HG02885 (cell line): ENCODE data around the gene EPB41L1.

Experiments used
- ATAC-seq: cut with Tn5 transposase; IDR thresholded peaks from one replicate; pipeline ENCODE4 v1.9.1; 2021; ENCODE audit warnings: mild to moderate bottlenecking; ENCODE audit not compliant: unreplicated experiment, poor library complexity

The EPB41L1 gene

GRCh38 chr20:36216314-36217025, 61.9 kb downstream of the EPB41L1 start:
- no peak for ATAC-seq

- no peak for ATAC-seq
These were observed 62.7 kb downstream of the EPB41L1 start for GRCh38 chr20:36217226-36217625.

- ATAC-seq, result no peak
These were observed 64.0 kb downstream of the EPB41L1 start for GRCh38 chr20:36218380-36219064.

DNA sequence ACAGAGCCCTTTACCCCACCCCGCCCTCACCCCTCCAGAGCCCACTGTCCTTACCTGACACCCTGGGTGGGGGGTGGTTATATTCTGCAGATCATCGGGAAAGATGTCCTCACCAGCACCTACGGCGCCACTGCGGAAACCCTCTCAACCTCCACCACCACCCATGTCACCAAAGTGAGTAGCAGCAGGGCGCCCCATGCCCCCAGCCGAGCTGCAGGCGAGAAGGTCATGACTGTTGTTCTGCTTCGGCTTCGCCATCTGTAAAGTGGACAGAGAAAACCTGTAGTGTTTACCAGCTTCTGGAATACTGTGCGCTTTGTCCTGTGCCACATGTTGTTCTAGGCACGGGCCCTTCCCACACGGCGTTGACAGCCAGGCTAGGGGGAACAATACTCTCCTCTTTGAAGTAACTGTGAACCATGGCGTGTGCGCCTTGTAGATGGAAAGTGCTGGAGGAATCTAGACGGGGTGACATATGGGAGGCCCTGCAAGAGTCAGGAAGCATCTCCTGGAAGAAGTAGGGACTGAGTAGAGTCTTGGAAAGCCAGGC, 65.2 kb downstream of the EPB41L1 start:
- ATAC-seq, result no peak

GRCh38 chr20:36225666-36226065, 71.1 kb downstream of the EPB41L1 start:
- ATAC-seq, result no peak

GRCh38 chr20:36228770-36229169, 74.2 kb downstream of the EPB41L1 start:
- no peak for ATAC-seq

GRCh38 chr20:36230019-36230418, 75.5 kb downstream of the EPB41L1 start:
- no peak for ATAC-seq

GRCh38 chr20:36231331-36231730, 76.8 kb downstream of the EPB41L1 start:
- ATAC-seq, result no peak

DNA sequence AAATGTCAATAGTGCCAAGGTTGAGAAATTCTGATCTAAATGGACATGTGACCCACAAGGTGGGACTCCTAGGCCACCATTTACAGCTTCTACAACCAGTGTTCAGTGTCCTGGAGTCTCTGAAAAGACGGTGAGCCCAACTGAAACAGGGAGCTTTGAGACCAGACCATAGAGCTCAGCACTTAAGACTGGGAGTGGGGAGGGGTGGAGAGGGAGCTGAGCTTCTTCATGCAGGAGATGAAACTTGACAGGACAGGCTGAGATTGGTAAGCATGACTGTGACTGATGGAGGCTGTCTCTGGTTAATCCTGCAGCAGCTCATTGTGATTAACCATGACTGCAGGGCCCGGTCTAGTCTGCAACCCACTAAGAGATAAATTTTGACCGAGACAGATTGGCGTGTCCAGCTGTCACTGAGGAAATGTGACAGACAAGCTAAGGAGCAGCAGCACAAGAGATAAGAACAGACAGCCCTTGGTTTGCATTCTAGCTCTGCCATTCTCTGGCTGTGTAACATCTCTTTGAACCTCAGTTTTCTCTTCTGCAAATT, 80.3 kb downstream of the EPB41L1 start:
- ATAC-seq, result no peak

DNA sequence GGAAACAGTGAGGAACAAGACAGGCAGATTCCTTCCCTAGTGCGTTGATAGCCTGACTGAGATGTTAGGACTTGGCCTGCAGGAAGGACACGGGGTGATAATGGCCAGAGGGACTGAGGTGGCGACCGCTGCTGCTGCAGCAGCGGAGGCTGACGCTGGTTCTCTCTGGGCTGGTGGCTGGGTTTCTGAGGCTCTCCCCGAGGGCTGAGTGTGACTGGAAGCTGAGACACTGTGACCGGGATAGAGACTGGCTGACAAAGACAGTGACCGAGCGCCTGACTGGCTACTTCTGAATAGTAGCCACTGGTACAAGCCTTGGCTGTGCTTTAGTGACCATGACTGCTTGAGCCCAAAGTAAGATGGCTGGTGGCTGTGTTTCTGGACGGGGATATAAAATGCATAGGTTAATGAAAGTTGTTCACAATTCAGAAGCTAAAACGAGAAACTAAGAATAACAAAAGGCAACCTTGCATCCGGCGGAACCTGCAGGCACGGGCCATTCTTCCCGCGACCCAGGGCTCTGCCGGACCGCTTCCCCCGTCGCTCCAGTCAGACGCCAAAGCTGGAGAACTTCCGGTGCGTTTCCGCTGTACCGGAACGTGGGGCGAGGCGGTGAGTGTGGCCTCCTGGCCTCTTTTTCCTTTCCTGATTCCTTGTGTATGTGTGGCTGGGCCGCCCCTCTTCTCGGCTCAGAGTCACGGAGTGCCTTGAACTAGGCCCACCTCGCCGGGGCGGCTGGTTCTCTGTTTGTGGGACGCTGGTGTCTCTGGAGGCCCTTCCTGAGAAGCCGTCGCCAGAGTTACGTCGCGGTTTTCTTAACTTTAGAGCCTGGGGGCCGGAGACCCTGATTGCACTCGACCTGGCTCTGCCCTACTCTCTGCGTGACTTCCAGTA, 81.6 kb downstream of the EPB41L1 start, which contains the start of gene AAR2:
Gene AAR2 (plus strand): TSS at position 587 of the 894 bp plus-strand sequence. CDS start 3,391 bp downstream, outside the sequence.
- peak; percentile 83 for ATAC-seq

GRCh38 chr20:36236786-36237121, 82.2 kb downstream of the EPB41L1 start:
- ATAC-seq, result no peak

DNA sequence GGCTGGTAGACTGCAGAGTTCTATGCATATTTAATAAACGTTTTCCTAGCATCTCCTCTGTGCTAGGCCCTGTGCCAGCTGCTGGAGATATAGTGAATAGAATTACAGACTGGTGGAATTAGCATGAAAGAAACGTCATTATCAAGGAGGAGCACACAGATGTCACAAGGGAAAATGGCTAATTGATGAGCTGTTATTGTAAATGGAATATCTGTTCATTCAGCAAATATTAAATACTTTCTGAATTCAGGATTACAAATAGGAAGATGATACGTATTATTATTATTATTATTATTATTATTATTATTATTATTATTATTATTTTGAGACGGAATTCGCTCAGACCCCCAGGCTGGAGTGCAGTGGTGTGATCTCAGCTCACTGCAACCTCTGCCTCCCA, 82.9 kb downstream of the EPB41L1 start:
- ATAC-seq, result no peak

DNA sequence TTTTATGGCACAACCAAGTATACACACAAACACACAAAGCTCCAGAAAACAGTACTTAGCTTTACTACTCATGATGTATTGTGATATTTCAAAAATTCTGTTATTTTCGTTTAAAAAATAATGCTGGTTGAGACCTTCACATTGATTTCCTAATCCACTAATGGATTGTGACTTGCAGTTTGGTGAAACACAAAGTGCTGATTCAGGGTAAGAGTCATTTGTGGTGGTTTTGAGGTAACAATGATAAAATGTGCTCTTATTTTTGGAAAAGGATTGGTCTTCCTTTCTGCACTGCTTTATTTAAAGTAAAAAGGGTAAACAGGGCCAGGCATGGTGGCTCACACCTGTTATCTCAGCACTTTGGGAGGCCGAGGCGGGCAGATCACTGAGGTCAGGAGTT, 83.6 kb downstream of the EPB41L1 start:
- no peak for ATAC-seq

DNA sequence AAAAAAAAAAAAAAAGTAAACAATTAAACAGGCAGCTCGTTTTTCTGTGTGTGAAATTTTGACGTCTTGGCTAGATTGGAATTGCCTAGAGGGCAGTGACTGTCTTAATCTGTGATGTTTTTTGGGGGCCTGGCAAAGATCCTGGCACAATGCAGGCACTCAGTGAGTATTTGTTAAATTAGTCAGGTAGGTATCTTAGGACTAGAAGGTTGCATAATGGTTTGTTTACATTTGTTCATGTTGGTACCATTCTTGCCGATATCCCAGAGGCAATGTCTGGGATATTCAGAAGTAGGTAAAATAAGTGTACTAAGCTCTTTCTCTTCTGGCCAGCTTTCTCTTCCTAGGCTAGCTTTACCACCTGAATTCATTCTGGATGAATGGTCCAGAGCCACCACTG, 84.2 kb downstream of the EPB41L1 start:
- no peak for ATAC-seq

GRCh38 chr20:36240076-36240475, 85.5 kb downstream of the EPB41L1 start:
- no peak for ATAC-seq

GRCh38 chr20:36241678-36242077, 87.1 kb downstream of the EPB41L1 start:
- no peak for ATAC-seq

GRCh38 chr20:36243726-36244125, 89.2 kb downstream of the EPB41L1 start:
- no peak for ATAC-seq

- no peak for ATAC-seq
These were observed 91.9 kb downstream of the EPB41L1 start for GRCh38 chr20:36246401-36246800.

DNA sequence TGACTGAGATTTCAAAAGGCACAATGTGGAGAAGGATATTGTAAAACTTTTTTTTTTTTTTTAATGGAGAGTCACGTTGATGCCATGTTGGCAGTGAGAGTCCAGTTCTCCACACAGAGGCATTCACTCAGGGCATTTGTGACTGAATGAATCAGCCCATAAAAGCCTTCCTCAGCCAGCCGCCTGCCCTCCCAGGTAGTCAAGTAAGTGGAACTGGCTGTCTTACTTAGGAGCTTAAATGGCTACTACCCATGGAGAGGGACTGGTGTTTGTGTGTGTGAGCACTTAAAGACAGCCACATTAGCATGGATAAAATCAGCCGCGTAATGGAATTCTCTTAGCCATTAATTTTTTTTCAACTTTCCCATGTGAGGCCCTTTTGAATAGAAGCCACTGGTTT, 94.3 kb downstream of the EPB41L1 start:
- no peak for ATAC-seq

DNA sequence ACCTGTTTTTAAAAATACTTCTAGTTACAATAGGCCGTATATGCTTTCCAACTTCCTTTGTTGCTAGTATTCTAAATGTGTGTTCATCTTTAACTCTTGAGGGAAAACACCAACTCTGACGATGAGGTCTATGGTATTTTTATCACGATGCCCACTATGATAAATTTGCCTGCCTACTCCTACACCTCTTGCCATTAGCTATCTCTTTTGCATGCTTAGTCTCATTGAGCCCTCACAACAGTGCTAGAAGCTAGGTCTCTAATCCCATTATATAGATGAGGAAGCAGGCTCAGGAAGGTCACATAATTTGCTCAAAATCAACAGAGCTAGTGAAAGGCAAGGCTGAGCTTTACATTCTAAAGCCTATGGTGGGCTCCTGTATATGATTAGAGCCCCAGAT, 94.9 kb downstream of the EPB41L1 start:
- no peak for ATAC-seq
